GM19328 (cell line): Measurements from ENCODE around the gene BAG1.

Source experiments
- ATAC-seq: cut with Tn5 transposase; IDR thresholded peaks from one replicate; pipeline ENCODE4 v1.9.1; 2021; ENCODE audit warnings: mild to moderate bottlenecking, moderate library complexity; ENCODE audit not compliant: unreplicated experiment

BAG1 gene

GRCh38 chr9:33277484-33277883, 13.0 kb upstream of the BAG1 start:
- ATAC-seq = no peak

GRCh38 chr9:33273972-33274328, 9.4 kb upstream of the BAG1 start:
- ATAC-seq = no peak

GRCh38 chr9:33273266-33273971, 8.9 kb upstream of the BAG1 start:
- no peak for ATAC-seq

GRCh38 chr9:33272061-33272460, 7.6 kb upstream of the BAG1 start:
- ATAC-seq = no peak

- ATAC-seq = no peak
These were observed 5.6 kb upstream of the BAG1 start for GRCh38 chr9:33270146-33270545.

- ATAC-seq = no peak
These were observed 2.8 kb upstream of the BAG1 start for GRCh38 chr9:33267151-33267767.

- no peak for ATAC-seq
These were observed 830 bp upstream of the BAG1 start for GRCh38 chr9:33265211-33265865.

GRCh38 chr9:33264003-33264472, 470 bp downstream of the BAG1 start:
- ATAC-seq = peak; percentile 29

- ATAC-seq = no peak
These were observed 1.1 kb downstream of the BAG1 start for GRCh38 chr9:33263131-33264002.

- no peak for ATAC-seq
These were observed 4.1 kb downstream of the BAG1 start for GRCh38 chr9:33260372-33260771.

GRCh38 chr9:33257276-33257675, 7.2 kb downstream of the BAG1 start:
- no peak for ATAC-seq

- ATAC-seq = no peak
These were observed 8.3 kb downstream of the BAG1 start for GRCh38 chr9:33256236-33256635.

- ATAC-seq = no peak
These were observed 9.0 kb downstream of the BAG1 start for GRCh38 chr9:33255471-33255870.

GRCh38 chr9:33255014-33255413, 9.5 kb downstream of the BAG1 start:
- ATAC-seq = no peak

GRCh38 chr9:33254211-33254610, 10.3 kb downstream of the BAG1 start:
- ATAC-seq = no peak

- no peak for ATAC-seq
These were observed 14.0 kb downstream of the BAG1 start for GRCh38 chr9:33250458-33250995.

- ATAC-seq = no peak
These were observed 14.5 kb downstream of the BAG1 start for GRCh38 chr9:33249983-33250382.

- ATAC-seq = no peak
These were observed 15.3 kb downstream of the BAG1 start for GRCh38 chr9:33249087-33249658.

GRCh38 chr9:33248606-33249005, 15.9 kb downstream of the BAG1 start:
- ATAC-seq = no peak

GRCh38 chr9:33246269-33246860, 18.1 kb downstream of the BAG1 start:
- ATAC-seq = no peak
